ENCODE measurements around the gene ZNF638. TPM values are rescaled to one million over a fixed set of nuclear protein-coding genes. Genes with fewer than 3 reads are reported as not detected.

ZNF638 gene
- total and polyA plus RNA-seq, 12 donors, result 45.2 to 219 (median 82.8) TPM

DNA sequence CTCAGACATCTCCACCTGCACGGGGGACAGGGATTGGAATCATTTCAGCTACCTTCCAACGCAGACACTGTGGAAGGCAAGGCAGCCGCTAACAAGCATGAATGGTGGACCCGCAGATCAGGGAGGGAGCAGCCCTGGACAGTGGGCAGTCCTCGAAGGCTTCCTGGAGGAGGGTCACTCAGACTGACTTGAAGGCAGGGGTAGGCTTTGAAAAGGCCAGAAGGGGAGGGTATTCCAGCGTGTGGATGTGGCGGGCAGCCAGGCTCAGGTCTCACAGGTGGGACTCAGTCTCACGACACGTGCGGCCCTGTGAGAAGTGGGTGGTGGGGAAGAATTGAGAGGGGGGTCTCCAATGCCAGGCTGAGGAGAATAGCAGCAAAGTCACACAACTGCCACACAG, 151.7 kb downstream of the ZNF638 start:
- H3K4me3 ChIP-seq, result no peak overlapping the region
- no peak for DNase-seq
- peak overlapping the region in 1 of 10 donors; percentile 20 for H3K27ac ChIP-seq
- H3K27me3 ChIP-seq, result no peaks in the 10 kb centered on the region
- intact Hi-C loops (cut with DNase I), result loop anchor here in 1 of 10 donors (10.0 kb wide), 1 partner anchor 2002 kb away; no protein-coding TSS in a partner anchor
- ATAC-seq, result no peak
- peaks cover 0 to 19% (median 6%) of the 10 kb centered on the region in 9 donors for H3K4me1 ChIP-seq
- TF ChIP-seq CTCF (IDR thresholded peaks at IDR 0.05), result no peak
- no peaks in the 10 kb centered on the region for H3K9me3 ChIP-seq
- peaks cover 0 to 67% (median 6%) of the 10 kb centered on the region in 9 donors for H3K36me3 ChIP-seq
- 84 to 96% methylated on average over 10 of the region's 10 CpGs for WGBS, 2 donors

- WGBS, 2 donors, result 95 to 97% methylated on average over 2 of the region's 2 CpGs
- Histone ChIP-seq H3K27me3 (no peaks in the 10 kb centered on the region), H3K36me3 (peaks cover 0 to 76% (median 6%) of the 10 kb centered on the region in 9 donors), H3K4me1 (peaks cover 0 to 12% (median 2%) of the 10 kb centered on the region in 9 donors), H3K4me3 (no peak overlapping the region), H3K9me3 (no peaks in the 10 kb centered on the region), H3K27ac (no peak overlapping the region)
- ATAC-seq, result no peak
- intact Hi-C loops (cut with DNase I), result loop anchor here in 1 of 10 donors (10.0 kb wide), 1 partner anchor 2000 kb away; no protein-coding TSS in a partner anchor
- no peak for DNase-seq
- no peak for TF ChIP-seq CTCF (IDR thresholded peaks at IDR 0.05)
Observed at GRCh38 chr2:71484354-71484753, 152.8 kb downstream of the ZNF638 start.

Other genes starting within 250 kb of the ZNF638 start
- gene MCEE, start 201.6 kb upstream of the ZNF638 start, total RNA-seq, result 10 to 100 TPM; 29.6 to 43.8 (median 35.3) TPM
- gene MCEE, start 201.6 kb upstream of the ZNF638 start, polyA plus RNA-seq, result 10 to 100 TPM; 30.6 to 41.6 TPM
- 10 to 100 TPM; 18.9 to 32.1 (median 22.9) TPM for gene MPHOSPH10, start 201.1 kb upstream of the ZNF638 start, total RNA-seq
- gene MPHOSPH10, start 201.1 kb upstream of the ZNF638 start, polyA plus RNA-seq, result 10 to 100 TPM; 18.5 to 39.4 TPM
- 100 to 1,000 TPM in 1 of 10 donors, 10 to 100 TPM in 9; 45.9 to 108 (median 61.1) TPM for gene PAIP2B, start 104.7 kb upstream of the ZNF638 start, total RNA-seq
- 10 to 100 TPM in 1 of 2 donors, 1 to 10 TPM in 1; 7.2 to 13.7 TPM for gene PAIP2B, start 104.7 kb upstream of the ZNF638 start, polyA plus RNA-seq
- gene DYSF, start 121.8 kb downstream of the ZNF638 start, total RNA-seq, result 100 to 1,000 TPM in 1 of 10 donors, 10 to 100 TPM in 9; 48.3 to 100 (median 71.9) TPM
- 10 to 100 TPM; 20.6 to 29.8 TPM for gene DYSF, start 121.8 kb downstream of the ZNF638 start, polyA plus RNA-seq

All from heart right ventricle (tissue), 16 donors.